D721Med (cell line): Measurements from ENCODE around the gene ARRDC5.
"Not testable (repeated sequence)": the region's sequence is repeated elsewhere in the genome, so short reads cannot be mapped to it uniquely, and the experiment has no call there.

Experiments
- DNase-seq: peaks from one replicate; pipeline ENCODE4 v3.0.0; 2011; ENCODE audit warnings: low spot score; ENCODE audit not compliant: insufficient read length
- FAIRE-seq: peaks from 2 replicates; lab custom pipeline; 2011; peaks lifted over from hg19 to GRCh38; lab: Jason Lieb, UNC
- TF ChIP-seq, protein P1 (sequence below): IDR thresholded peaks from 2 replicates; pipeline ENCODE4 v1.5.1; 2012; ENCODE audit warnings: mild to moderate bottlenecking, control low read depth; ENCODE audit not compliant: insufficient read depth; ENCODE audit errors: missing control alignments

The ARRDC5 gene

DNA sequence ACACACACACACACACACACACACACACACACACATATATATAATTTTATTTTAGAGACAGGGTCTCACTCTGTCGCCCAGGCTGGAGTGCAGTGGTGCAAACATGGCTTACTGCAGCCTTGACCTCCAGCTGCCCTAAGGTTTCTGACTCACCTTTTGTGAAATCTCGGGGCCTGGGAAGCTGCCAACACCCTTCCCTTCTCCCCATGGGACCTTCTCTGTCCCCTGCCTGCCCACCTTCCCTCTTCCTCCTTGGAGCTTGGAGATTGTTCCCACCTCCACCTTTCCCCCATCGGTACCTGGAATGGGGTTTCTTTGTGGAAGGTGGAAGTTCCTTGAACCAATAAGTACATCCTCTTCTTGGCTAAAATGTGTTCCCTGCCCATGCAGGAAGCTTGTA is 6.3 kb downstream of the ARRDC5 start:
- TF ChIP-seq, protein P1, sequence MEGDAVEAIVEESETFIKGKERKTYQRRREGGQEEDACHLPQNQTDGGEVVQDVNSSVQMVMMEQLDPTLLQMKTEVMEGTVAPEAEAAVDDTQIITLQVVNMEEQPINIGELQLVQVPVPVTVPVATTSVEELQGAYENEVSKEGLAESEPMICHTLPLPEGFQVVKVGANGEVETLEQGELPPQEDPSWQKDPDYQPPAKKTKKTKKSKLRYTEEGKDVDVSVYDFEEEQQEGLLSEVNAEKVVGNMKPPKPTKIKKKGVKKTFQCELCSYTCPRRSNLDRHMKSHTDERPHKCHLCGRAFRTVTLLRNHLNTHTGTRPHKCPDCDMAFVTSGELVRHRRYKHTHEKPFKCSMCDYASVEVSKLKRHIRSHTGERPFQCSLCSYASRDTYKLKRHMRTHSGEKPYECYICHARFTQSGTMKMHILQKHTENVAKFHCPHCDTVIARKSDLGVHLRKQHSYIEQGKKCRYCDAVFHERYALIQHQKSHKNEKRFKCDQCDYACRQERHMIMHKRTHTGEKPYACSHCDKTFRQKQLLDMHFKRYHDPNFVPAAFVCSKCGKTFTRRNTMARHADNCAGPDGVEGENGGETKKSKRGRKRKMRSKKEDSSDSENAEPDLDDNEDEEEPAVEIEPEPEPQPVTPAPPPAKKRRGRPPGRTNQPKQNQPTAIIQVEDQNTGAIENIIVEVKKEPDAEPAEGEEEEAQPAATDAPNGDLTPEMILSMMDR, result no peak
- peak; percentile 1 for DNase-seq
- FAIRE-seq, result no peak

DNA sequence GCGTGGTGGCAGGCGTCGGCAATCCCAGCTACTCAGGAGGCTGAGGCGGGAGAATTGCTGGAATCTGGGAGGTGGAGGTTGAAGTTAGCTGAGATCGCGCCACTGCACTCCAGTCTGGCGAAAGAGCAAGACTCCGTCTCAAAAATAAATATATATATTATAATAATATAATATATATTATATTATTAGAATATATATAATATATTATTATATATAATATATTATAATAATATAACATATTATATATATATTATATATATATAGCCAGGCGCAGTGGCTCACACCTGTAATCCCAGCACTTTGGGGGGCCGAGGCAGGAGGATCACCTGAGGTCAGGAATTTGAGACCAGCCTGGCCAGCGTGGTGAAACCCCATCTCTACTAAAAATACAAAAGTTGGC is 9.7 kb downstream of the ARRDC5 start:
- not testable (repeated sequence) for FAIRE-seq

DNA sequence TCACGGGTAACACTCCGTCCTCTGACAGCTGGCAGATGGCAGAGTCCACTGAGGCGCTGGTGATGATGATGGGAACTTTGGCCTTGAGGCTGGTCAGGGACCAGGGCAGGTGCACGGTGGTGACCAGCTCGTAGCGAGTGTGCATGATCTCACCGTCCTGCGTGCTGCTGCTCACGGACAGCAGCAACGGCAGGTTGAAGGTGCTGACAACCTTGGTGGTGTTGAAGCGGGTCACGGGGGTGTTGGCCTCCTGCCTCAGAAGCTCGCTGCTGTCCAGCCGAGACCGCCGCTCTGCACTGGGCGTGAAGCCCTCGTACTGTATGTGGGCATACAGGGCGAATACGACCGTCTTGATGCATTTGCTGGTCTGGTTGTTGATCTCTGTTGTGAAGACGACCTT is 11.6 kb downstream of the ARRDC5 start:
- DNase-seq, result no peak
- TF ChIP-seq, protein P1, result no peak

More for the DNA sequence above, 9.7 kb downstream of the ARRDC5 start:
- not testable (repeated sequence) for DNase-seq

DNA sequence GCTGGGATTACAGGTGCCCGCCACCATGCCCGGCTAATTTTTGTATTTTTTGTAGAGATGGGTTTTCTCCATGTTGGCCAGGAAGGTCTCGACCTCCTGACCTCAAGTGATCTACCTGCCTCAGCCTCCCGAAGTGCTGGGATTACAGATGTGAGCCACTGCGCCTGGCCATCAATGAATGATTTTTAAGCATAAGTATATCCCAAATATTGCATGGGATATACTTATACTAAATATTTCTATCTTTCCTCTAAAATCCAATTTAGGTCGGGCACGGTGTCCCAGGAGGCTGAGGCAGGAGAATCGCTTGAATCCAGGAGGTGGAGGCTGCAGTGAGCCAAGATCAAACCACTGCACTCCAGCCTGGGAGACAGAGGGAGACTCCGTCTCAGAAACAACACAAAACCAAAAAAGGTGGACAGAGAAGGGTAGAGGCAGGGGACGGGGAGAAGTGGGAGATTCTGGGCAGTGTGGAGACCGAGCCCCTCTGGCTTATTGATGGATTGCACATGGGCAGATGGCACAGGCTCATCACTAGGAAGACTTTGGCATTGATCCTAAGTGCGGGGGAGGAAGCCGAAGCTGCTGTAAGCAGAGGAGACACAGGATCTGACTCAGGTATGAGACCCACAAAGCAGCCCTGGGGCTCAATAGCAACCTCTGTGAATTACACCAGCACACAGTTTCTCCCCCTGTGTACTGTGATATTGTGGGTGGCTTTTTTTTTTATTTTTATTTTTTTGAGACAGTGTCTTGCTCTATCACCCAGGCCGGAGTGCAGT is 13.5 kb downstream of the ARRDC5 start:
- TF ChIP-seq, protein P1, result no peak
- FAIRE-seq (no peak), DNase-seq (peak; percentile 0)

More for the DNA sequence above, 11.6 kb downstream of the ARRDC5 start:
- FAIRE-seq, result no peak

DNA sequence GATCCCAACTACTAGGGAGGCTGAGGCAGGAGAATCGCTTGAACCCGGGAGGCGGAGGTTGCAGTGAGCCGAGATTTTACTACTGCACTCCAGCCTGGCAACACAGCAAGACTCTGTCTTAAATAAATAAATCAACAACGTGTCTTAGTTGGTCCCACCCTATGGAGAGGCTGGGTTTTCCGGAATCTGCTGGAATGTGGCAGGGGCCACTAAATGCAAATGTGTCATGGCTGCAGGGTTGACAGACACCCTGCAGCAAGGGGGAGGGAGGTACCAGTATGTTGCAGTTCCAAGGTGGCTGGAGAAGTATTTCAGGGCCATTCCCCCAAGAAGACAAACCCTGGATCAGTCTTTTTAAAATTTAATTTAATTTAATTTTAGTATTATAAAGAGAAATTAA is 14.9 kb downstream of the ARRDC5 start:
- not testable (repeated sequence) for DNase-seq, FAIRE-seq

DNA sequence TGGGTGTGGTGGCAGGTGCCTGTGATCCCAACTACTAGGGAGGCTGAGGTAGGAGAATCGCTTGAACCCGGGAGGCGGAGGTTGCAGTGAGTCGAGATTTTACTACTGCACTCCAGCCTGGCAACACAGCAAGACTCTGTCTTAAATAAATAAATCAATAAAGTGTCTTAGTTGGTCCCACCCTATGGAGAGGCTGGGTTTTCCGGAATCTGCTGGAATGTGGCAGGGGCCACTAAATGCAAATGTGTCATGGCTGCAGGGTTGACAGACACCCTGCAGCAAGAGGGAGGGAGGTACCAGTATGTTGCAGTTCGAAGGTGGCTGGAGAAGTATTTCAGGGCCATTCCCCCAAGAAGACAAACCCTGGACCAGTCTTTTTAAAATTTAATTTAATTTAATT is 17.7 kb downstream of the ARRDC5 start:
- not testable (repeated sequence) for DNase-seq, FAIRE-seq

DNA sequence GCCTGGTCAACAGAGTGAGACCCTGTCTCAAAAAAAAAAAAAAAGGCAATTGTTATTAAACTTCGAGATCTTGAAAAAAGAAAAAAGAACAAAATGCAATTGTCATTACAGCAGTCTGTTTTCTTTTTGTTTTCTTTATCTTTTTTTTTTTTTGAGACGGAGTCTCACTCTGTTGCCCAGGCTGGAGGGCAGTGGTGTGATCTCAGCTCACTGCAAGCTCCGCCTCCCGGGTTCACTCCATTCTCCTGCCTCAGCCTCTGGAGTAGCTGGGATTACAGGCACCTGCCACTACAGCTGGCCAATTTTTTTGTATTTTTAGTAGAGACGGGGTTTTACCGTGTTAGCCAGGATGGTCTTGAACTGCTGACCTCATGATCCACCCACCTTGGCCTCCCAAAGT is 19.8 kb downstream of the ARRDC5 start:
- DNase-seq, FAIRE-seq: not testable (repeated sequence)

DNA sequence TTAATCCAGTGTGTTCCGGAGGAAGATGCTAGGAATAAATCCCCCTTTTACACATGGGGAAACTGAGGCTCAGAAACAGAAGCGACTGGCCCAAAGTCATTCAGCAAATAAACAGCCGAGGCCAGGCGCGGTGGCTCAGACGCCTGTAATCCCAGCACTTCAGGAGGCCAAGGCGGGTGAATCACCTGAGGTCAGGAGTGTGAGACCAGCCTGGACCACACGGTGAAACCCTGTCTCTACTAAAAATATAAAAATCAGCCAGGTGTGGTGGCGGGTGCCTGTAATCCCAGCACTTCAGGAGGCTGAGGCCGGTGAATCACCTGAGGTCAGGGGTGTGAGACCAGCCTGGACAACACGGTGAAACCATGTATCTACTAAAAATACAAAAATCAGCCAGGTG is 23.7 kb downstream of the ARRDC5 start:
- no peak for DNase-seq
- TF ChIP-seq, protein P1, result no peak
- no peak for FAIRE-seq

DNA sequence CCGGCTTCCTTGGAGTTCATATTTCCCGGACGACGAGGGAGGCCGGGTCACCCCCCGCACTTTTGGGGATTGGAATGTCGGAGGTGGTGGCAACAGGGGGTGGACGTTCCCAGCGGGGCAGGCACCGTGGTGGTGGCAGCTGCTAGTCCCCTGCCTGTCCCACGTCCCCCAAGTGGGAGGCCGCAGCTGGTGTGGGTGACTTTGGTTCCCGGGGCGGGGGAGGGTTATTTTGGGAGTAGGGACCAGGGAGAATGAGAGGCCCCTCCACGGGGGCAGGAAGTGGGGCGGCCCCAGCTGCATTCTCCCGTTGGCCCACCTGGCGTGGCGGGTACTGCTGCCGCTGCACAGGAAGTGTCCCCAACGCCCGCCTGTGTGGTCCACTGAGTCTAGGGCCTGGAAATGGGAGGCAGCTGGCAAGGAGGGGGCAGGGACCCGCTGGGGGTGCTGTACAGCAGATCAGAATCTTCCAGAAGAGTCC is 24.2 kb downstream of the ARRDC5 start:
- FAIRE-seq (no peak), DNase-seq (no peak)
- TF ChIP-seq, protein P1, result no peak
